ENCODE measurements around the gene KCNQ1OT1.

KCNQ1OT1 gene

DNA sequence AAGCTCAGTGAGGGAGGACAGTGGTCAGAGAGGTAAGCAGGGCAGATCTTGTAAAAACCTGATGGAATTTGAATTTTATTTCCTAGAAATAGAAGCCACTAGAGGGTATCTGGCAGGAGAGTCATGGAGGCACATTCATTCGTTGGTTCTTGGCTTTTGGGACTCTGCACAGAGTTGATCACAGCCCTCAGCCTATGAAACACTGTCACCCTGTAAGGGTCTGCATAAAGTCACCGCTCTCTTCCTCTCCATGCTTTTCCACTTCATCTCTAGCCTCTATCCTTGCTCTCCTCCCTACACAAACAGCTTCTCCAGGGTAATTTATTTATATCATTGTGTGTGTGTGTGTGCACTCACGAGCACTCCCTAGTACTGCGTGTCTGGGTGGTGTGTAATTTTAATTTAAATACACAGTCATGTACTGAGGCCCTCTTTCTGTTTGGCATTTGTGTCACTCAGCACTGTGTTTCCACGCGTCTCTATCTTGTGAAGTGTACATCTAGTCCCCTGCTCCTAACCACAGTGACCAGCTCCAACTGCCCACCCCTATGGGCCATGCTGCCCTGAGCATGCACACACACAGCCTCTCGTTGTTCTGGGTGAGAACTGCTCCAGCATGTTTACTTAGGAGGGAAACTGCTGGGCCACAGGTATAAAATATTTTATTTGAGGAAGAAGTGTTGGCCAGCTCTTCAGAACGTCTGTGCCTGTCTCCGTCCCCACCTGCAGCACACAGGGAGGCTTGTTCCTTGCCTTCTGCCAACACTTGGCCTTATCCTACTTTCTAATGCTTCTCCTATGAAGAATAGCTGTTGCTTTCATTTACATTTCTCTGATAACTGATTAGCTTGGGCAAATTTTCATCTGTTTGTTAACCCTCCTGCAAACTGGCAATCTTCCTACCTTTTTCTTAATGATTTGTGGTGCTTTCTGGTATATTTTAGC, 4.5 kb downstream of the KCNQ1OT1 start:
- H3K9me3 Mint-ChIP-seq, result no peaks in the 10 kb centered on the region

DNA sequence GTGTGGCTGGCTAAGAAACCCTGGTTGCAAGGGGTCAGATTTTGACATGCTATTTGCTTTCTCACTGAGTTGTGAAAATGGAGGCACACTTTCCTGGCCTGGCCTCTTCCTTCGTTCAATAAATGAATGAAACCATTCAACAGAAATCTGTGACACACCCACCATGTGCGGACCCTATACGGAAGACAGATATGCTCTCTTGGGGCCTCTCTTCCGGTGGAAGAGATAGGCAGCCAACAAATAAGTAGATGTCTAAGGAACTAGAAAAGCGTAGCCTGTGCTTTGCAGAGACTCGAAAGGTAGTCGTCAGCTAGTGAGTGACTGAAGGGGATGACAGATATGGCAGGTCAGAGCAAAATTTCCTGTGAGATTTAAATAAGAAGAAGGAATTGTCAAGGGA, 5.3 kb downstream of the KCNQ1OT1 start:
- Mint-ChIP-seq H3K27ac (no peak overlapping the region), H3K9me3 (no peaks in the 10 kb centered on the region), H3K4me1 (ENCODE audit: low read depth) (peaks cover 16% of the 10 kb centered on the region), H3K27me3 (peaks cover 2% of the 10 kb centered on the region), H3K4me3 (no peak overlapping the region), H3K36me3 (ENCODE audit: low read depth) (peaks cover 61% of the 10 kb centered on the region)
- intact Hi-C loops (cut with micrococcal nuclease), result loop anchor here (10.0 kb wide), 1 partner anchor 190 kb away; the partner anchor contains the start of gene CDKN1C

More for the DNA sequence above, 4.5 kb downstream of the KCNQ1OT1 start:
- Mint-ChIP-seq H3K4me3 (no peak overlapping the region), H3K27ac (no peak overlapping the region), H3K36me3 (ENCODE audit: low read depth) (peaks cover 60% of the 10 kb centered on the region), H3K27me3 (peaks cover 2% of the 10 kb centered on the region), H3K4me1 (ENCODE audit: low read depth) (peaks cover 16% of the 10 kb centered on the region)
- intact Hi-C loops (cut with micrococcal nuclease), result loop anchor here (10.0 kb wide), 1 partner anchor 190 kb away; the partner anchor contains the start of gene CDKN1C

DNA sequence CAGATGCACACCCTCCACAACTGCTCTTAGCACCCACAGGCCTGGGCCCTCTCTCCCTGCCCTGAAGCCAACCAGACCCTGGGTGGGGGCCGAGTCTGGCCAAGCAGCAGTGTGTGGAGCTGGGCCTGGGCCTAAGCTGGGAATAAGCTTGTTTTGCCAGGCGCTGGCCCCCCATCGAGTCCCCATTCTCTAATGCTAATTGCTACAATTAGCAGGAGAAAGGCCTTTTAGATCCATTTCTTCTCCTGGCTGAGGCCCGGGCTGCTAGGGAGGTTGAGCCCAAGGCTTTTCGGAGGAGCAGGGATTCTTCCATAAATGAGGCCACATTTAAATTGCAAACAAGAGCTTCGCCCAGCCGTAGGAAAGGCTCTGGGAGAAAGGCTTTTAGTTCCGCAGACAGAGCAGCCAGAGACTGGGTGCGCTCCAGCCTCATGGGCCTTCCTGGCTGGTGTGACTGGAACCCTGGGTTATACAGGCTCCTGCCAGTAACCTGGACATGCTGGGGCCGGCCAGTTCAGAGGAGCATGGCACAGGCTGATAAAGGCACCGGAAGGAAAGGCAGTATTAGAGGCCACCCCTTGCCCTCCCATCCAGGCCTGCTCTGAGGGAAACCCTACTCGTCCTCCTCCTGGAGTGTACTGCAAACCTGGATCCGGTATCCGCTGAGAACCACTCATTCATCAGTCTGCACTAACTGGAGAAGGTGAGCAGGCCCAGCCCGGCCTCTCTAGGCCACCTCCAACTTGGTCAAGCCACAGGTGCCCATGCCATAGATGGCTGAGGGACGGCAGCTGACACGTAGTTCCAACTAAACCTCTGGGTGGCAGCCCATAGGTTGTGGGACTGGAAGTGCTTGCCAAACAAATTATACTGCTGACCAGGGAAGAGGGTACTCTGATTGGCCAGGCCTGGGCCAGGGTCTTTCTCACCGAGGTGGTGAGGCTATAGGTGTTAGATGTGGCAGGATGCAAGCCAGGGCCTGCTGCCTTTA, 6.2 kb downstream of the KCNQ1OT1 start:
- H3K4me3 Mint-ChIP-seq, result no peak overlapping the region
- peaks cover 1% of the 10 kb centered on the region for H3K27me3 Mint-ChIP-seq
- H3K4me1 Mint-ChIP-seq (ENCODE audit: low read depth), result peaks cover 10% of the 10 kb centered on the region
- H3K36me3 Mint-ChIP-seq (ENCODE audit: low read depth), result peaks cover 53% of the 10 kb centered on the region
- no peaks in the 10 kb centered on the region for H3K9me3 Mint-ChIP-seq
- no peak overlapping the region for H3K27ac Mint-ChIP-seq
- intact Hi-C loops (cut with micrococcal nuclease), result loop anchor here (10.0 kb wide), 1 partner anchor 191 kb away; the partner anchor contains the start of gene CDKN1C

DNA sequence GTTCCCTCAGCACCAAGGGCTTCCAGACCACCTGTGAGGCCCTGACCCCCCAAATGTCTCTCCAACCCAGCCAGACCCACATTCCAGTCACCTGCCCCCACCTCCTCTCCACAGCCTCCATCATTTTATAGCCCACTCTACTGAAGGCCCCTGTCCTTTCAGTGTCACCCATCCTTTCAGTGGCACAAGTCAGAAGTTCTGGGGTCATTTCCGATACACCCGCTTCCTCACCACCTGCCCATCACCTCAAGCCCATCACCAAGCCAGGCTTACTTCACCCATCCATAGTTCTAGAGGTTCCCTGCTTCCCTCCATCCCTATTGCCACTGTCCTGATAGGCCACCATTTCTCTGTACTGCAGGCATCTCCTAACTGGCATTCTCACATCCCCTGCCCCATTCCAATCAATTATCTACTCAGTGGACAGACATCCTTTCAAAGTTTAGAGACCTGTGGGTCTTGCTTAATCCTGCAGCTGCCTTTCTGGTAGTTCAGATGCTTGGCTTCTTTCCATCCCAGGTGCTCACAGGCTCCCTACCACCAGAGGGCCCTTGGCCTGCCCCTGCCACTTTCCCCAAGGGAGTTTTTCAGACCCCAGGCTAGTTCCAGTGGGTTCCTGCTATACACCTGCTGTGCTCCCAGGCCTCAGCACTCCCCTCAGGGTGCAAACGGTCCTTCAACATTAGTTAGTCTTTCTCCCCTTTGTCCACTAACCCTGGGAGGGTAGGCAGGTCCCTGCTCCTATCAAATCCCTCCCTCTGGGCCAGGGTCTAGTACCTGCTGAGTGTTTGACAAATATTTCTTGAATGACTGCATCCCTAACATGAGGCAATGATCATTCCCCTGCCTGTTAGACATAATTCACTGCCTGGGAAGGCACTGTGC, 7.6 kb downstream of the KCNQ1OT1 start:
- peaks cover 53% of the 10 kb centered on the region for H3K36me3 Mint-ChIP-seq (ENCODE audit: low read depth)
- intact Hi-C loops (cut with micrococcal nuclease), result loop anchor here (10.0 kb wide), 1 partner anchor 193 kb away; the partner anchor contains the start of gene CDKN1C
- no peaks in the 10 kb centered on the region for H3K9me3 Mint-ChIP-seq
- no peaks in the 10 kb centered on the region for H3K27me3 Mint-ChIP-seq
- H3K27ac Mint-ChIP-seq, result no peak overlapping the region
- H3K4me1 Mint-ChIP-seq (ENCODE audit: low read depth), result peaks cover 12% of the 10 kb centered on the region
- no peak overlapping the region for H3K4me3 Mint-ChIP-seq

DNA sequence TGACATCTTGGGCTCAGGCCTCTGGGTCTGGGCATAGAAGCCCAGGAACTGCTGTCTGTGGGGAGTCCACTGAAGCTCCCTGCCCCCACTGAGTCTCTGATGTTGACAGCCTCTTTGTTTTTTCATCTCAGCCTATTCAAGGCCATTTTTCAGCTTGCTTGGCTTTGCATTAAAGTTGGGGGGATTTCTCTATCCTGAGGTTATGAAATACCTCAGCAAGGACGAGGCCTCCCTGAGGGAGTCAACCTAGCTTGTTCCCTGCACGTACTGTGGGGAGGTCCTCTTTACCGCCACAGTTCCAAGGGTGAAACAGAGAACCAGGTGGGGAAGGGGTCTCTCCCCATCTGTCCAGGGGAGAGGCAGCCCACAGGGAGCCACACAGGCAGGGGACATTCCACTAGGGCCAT, 8.4 kb downstream of the KCNQ1OT1 start:
- Mint-ChIP-seq H3K36me3 (ENCODE audit: low read depth) (peaks cover 50% of the 10 kb centered on the region), H3K27ac (no peak overlapping the region)

DNA sequence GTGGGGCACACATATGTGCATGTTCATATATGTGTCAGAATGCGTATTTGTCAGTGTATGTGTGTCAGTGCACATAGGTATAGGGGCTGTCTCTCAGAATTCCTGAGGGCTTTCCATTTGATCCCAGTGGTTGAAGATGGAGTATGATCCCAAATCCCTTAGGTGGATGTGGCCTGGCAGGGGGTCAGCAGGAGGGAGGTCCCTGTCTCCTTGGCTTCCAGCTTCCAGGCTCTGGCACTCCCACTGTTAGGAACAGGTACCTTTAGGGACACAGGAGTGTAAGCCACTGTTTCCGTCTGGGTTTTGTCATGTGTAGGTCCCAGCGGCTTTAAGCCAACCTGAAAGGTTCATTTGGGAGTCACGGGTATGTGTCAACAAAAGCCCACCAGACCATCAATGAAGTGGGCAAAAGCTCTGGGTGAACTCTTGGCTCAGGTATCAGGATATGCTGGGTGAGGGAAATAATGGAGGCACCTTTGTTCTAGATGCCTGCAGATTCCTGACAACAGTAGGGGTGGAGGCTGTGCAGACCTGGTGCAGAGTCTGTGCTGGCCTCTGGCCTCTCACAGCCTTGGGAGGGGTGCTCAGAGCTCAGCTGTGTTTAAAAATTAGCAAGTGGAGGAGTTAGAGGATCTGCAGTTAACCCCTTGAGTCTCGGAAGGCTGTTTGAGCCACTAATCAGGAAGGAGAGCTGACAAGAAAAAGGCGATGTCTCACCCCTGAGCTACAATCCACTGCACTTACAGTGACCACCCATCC, 9.0 kb downstream of the KCNQ1OT1 start:
- no peaks in the 10 kb centered on the region for H3K9me3 Mint-ChIP-seq
- H3K4me1 Mint-ChIP-seq (ENCODE audit: low read depth), result peaks cover 12% of the 10 kb centered on the region
- no peak overlapping the region for H3K27ac Mint-ChIP-seq
- no peak overlapping the region for H3K4me3 Mint-ChIP-seq
- H3K36me3 Mint-ChIP-seq (ENCODE audit: low read depth), result peaks cover 53% of the 10 kb centered on the region
- H3K27me3 Mint-ChIP-seq, result no peaks in the 10 kb centered on the region
- intact Hi-C loops (cut with micrococcal nuclease), result loop anchor here (10.0 kb wide), 1 partner anchor 194 kb away; the partner anchor contains the start of gene CDKN1C

More for the DNA sequence above, 8.4 kb downstream of the KCNQ1OT1 start:
- Mint-ChIP-seq H3K4me3 (no peak overlapping the region), H3K4me1 (ENCODE audit: low read depth) (peaks cover 12% of the 10 kb centered on the region), H3K9me3 (no peaks in the 10 kb centered on the region), H3K27me3 (no peaks in the 10 kb centered on the region)
- intact Hi-C loops (cut with micrococcal nuclease), result loop anchor here (10.0 kb wide), 1 partner anchor 193 kb away; the partner anchor contains the start of gene CDKN1C

DNA sequence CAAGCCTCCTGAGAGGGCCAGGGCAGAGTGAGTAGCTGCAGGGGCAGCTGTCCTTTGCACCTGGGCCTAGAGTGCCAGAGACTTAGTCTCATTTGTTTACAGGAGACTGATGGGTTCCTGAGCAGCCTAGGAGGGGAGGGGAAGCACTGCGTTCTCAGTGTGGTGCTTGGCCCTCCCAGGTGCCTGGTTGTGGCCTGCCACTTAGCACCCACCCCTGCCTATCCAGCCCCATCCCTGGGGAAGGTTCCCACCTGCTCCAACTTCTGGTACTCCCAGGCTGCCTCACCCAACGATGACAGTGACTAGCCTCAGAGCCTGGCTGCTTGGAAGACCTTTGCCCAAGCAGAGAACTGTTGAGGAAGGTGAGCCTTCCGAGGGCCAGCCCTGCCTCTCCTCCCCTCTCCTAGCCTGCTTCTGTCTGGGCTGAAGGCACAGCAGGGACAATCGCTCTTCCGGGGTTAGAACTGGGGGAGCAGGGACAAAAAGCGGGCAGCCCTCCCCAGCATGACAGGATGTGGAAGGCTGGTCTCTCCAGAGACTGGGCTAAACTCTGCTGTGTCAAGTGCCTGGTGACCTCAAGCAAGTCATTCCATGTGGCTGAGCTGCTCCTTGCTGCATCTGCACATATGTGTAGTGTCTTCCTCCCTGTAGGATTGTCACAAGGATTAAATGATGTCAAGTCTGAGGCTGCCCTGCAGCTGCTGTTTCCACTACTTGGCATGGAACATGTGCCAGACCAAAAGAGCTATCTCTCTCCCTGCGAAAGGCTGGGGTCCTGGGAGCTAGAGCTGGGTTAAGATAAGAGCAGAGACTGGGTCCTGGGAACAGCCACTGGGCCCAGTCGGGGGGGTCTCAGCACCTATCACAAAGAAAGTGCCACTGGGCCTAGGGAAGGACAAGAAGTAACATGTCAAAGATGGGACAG, 9.9 kb downstream of the KCNQ1OT1 start:
- H3K9me3 Mint-ChIP-seq, result no peaks in the 10 kb centered on the region

DNA sequence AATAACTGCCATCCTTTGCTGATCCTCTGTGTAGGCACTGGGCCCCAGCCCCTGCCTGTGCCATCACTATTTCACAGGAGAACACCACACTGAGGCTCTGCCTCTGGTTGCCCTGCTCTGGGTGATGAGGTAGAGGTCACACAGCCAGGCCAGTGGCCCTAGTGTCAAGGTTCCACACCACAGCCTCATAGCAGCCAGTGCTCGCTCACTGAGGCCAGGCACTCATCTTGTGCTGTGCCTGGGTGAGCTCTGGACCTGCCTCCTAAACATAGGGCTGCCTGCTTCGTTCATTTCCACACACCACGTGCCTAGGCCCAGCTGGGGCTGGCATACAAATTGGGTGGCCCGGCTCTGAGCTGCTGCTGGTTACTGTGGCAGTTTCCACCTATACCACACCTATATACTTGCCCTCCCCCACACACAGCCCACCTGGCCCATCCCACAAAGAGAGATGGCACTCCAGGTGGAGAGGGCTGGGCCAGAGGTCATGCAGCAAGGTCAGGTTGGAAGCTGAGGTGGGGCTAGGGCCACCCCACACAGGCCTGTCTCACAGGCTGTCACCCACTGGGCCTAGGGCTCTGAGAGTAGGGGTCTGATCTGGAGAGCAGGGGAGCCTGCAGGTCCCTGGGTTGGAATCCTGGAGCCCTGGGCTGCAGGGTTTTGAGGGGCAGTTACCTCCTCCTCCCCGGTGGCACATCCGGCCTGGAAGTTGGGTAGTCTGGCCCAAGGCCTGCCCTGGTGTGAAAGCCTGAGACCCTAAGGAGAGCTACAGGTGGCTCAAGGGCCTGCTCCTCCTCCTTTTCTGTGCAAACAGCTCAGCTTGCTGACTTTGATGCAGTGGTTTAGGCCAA, 11.2 kb downstream of the KCNQ1OT1 start:
- Mint-ChIP-seq H3K4me1 (ENCODE audit: low read depth) (peaks cover 10% of the 10 kb centered on the region), H3K4me3 (no peak overlapping the region), H3K9me3 (no peaks in the 10 kb centered on the region), H3K27me3 (no peaks in the 10 kb centered on the region), H3K36me3 (ENCODE audit: low read depth) (peaks cover 64% of the 10 kb centered on the region), H3K27ac (no peak overlapping the region)
- intact Hi-C loops (cut with micrococcal nuclease), result no loop called here

More for the DNA sequence above, 9.9 kb downstream of the KCNQ1OT1 start:
- intact Hi-C loops (cut with micrococcal nuclease), result loop anchor here (10.0 kb wide), 1 partner anchor 195 kb away; the partner anchor contains the start of gene CDKN1C
- Mint-ChIP-seq H3K27me3 (no peaks in the 10 kb centered on the region), H3K36me3 (ENCODE audit: low read depth) (peaks cover 56% of the 10 kb centered on the region), H3K4me3 (no peak overlapping the region), H3K27ac (no peak overlapping the region), H3K4me1 (ENCODE audit: low read depth) (peaks cover 12% of the 10 kb centered on the region)

DNA sequence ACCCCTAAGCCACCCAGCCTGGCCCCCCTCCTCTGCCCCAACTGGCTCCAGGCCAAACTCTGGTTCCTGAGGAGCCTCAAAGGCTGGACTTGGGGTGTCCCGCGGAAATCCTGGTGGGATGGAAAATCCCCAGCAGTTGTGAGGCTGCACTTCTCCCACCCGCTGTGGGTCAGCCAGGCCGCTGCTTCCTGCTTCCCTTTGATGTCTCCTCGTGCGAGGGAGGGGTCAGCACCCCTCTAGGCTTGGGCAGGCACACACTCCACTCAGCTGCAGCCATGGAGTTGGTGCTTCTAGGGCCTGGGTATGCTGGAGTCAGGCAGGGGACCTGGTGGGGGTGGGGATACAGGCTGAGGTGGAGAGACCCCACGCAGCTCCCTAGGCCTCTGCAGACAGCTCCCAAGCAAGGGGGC, 12.0 kb downstream of the KCNQ1OT1 start:
- H3K4me1 Mint-ChIP-seq (ENCODE audit: low read depth), result peaks cover 12% of the 10 kb centered on the region
- intact Hi-C loops (cut with micrococcal nuclease), result no loop called here

DNA sequence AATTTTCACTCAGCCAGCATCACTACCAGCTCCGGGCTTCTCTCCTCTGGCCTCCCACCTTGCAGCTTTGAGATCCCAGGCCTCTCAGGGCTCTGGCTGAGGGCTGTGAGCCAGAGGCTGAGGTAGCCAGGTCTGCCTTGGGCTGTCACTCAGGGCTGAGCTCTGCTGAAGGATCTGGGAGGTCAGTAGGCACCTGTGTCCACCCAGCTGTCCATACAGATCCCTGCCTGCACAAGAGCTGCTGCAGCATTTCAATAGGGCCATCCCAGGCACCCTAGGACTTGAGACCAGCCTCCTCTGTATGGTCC, 12.6 kb downstream of the KCNQ1OT1 start:
- intact Hi-C loops (cut with micrococcal nuclease), result no loop called here
- Mint-ChIP-seq H3K36me3 (ENCODE audit: low read depth) (peaks cover 66% of the 10 kb centered on the region), H3K27ac (no peak overlapping the region), H3K27me3 (no peaks in the 10 kb centered on the region), H3K4me3 (no peak overlapping the region), H3K9me3 (no peaks in the 10 kb centered on the region), H3K4me1 (ENCODE audit: low read depth) (peaks cover 13% of the 10 kb centered on the region)

More for the DNA sequence above, 12.0 kb downstream of the KCNQ1OT1 start:
- Mint-ChIP-seq H3K36me3 (ENCODE audit: low read depth) (peaks cover 65% of the 10 kb centered on the region), H3K4me3 (no peak overlapping the region), H3K9me3 (no peaks in the 10 kb centered on the region), H3K27ac (no peak overlapping the region), H3K27me3 (no peaks in the 10 kb centered on the region)

Measured in dendritic cell treated with granulocyte-macrophage colony-stimulating factor and Interleukin-4, amounts not matched to agents 40 ng/mL and 50 ng/mL, for 4 days (primary cell).